Measurements from ENCODE around the gene SSR3.
A peak's percentile ranks its signal among the peaks of the same experiment; 100 is the strongest.
"Not testable (repeated sequence)": the region's sequence is repeated elsewhere in the genome, so short reads cannot be mapped to it uniquely, and the experiment has no call there.

The SSR3 gene

DNA sequence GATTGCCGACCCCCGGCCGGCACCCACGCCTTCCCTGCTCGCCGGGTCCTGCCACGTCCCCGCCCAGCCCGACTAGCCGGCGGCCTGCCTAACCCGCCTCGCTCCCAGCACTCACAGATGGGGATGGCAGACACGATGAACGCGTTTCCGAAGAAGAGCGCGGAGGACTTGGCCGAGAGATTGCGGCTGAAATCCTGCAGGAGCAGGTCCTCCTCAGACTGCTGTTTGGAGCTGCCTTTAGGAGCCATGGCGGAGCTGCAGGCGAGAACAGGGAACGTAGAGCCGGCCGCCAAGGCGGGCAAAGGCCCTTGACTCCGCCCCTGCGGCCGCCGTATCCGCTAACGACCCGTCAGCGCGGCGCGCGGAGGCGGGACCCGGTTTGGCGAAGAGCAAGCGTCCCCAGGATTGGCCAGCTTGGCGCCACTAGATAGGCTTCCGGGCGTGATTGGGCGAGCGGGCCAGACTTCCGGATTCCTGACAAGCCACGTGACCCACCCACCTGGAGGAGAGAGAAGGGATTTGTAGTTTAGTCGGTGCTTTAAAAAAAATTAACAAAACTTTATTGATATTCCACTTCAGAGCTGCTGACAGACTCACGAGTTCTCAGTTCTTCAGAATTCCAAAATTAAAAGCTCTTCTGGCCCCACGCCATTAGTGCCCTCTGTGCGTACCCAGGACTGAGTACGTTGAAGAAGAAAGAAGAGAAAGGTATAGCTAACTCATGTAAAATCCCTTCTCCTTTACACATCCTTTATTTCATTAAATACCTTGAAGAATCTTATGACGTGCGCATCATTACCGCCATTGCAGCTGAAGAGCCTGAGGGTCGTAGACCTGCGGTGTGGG is at the start of gene SSR3:
Gene SSR3 (minus strand): TSS at position 276 of the 846 bp plus-strand sequence. CDS start 28 bp downstream, at position 248.
- DNase-seq (ENCODE audit: low read depth in 2 of 2, low spot score in 1 of 2) = peak; percentile 95 to 98

DNA sequence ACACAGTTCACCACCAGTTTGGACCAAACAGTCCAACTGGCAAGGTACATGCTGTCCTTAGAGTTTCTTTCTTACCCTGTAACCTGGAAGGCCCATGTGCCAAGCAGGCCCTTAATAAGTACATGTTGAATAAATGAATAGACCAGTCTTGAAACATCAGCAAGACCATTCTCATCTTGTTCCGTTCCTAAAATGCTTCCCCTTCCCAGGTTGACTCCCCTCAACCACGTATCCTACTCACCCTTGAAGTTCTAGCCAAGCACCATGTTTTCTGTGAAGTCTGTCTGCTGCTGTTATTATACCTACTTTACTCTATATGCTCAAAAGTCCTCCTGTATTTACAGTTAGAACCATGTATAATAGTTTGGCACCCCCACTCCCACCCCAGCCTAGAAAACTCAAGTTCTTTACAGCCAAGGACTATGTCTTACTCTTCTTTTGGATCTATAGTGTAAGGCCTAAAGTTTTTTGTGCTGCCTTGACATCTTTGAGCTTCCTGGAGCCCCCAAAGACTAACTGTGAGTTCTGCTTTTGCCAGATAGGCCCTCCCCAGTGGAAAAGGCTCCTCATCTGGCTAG is 49.2 kb upstream of the SSR3 start:
- no peak for DNase-seq (ENCODE audit: low read depth in 2 of 2, low spot score in 1 of 2)

DNA sequence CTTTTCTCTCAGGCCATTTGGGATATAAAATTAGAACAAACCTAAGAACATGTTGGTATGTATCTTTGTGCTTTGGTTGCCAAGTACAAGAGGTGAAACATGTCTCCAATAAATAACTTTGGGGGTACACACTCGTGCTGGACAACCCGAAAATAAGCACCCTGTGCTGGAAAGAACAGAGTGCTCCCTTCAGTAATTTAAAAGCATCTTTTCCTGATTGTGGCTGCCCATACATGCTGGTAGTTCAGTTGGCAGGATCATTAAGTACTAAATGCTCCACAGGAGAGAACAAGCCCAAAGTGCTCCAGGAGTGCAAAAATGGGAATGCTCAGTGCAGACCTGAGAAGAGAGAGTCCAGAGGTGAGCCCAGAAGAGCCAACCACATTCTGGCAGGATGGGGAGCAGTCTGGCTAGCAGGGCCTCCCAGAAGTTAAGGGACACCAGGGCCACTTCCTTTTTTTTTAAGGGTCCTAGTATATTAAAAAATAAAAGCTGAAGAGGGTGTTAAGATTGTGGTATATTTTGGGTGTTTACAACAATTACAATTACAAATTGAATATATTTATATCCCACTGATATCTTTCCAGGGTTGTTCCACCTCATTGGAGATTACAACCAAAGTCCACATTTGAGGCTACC is 48.6 kb upstream of the SSR3 start:
- DNase-seq (ENCODE audit: low read depth in 2 of 2, low spot score in 1 of 2) = no peak

DNA sequence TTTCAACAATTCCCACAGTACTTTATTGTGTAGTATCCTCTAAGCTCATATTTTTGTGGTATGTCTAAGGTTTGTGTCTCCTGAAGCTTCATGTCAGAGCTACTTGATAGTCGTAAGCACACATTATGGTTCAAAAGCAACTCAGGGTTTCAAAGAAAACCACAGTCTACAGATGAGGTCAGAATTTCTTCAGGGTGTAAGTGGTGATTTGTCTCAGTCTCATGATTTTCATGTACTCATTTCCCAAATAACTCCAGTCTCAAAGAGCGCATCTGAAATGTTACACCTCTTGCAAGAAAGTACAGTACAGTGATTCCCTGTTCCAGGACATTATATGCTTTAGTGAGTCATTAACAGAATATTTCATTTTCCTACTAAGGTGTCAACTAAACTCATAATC is 47.5 kb upstream of the SSR3 start:
- DNase-seq (ENCODE audit: low read depth in 2 of 2, low spot score in 1 of 2) = no peak

DNA sequence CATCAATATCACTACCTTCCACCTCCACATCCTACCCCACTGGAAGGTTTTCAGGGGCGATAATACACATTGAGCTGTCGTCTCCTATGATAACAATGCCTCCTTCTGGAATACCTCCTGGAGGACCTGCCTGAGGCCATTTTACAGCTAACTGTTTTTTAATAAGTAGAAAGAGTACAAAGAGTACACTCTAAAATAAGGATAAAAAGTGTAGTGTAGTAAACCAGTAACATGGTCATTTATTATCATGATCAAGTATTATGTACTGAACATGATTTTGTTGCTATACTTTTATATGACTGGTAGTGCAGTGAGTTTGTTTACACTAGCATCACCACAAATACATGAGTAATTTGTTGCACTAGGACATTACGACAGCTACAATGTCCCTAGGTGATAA is 46.6 kb upstream of the SSR3 start:
- no peak for DNase-seq (ENCODE audit: low read depth in 2 of 2, low spot score in 1 of 2)

DNA sequence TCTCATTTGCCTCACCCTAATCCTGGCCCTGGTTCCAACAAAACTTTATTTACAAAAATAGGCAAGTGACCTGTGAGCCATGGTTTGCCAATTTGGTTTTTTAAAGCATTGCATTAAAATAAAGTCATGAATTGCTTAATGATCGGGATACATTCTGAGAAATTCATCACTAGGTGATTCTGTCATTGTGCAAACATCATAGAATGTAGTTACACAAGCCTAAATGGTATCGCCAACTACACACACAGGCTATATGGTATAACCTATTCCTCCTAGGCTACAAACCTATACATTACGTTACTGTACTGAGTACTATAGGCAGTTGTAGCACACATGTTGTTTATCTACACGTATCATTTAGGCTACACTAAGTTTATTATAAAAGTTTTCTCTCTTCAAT is 45.9 kb upstream of the SSR3 start:
- no peak for DNase-seq (ENCODE audit: low read depth in 2 of 2, low spot score in 1 of 2)

DNA sequence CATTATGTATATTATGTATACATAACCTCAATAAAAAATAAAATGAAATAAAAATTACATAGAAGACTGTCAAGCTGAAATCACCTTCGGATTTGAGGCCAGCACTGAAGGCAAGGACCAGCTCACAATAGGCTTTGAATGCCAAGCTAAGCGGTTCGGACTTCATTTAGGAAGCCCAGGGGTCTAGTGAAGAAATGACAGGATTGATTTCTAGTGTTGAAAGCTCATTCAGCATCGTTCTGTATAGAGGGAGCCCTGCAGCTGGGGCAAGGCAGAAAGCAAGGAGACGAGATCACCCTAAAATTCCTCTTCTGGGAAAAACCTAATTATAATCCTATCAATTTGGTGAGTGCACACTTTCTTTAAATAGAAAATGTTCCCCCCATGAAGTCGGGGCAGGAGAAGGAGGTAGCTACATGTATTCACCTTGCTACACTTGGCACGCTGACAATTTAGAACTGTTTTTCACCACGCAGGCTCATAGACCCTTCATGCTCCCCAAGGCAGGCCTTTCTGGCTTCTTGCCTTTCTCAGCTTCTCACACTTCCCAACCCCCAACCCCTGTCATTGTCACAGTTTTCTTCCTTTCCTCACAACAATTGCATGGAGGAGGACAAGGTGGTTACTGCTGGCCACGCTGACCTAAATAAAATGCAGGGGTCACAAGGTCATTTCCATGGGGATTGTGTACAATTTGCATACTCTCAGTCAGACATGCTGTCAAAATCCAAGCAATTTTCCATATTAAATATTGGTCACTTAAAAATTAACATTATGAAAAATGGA is 44.4 kb upstream of the SSR3 start:
- DNase-seq (ENCODE audit: low read depth in 2 of 2, low spot score in 1 of 2) = no peak

DNA sequence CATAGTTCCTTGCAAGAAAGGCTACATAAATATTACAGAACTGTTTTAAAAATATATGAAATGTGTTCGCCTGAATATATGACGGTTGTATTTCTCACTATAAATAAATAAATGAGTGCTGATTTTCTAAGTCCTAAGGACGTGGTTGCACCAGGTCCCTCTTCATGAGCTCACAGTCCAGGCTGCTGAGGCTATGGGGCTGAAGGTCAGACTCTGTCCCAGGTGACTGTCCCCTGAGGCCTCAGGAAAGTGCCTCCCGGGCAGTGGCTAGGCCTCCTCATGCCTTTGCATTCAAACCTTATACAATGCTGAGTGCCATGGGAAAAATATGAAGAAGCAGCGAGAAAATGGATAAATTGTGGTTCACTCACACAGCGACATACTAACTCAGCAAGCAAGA is 43.5 kb upstream of the SSR3 start:
- no peak for DNase-seq (ENCODE audit: low read depth in 2 of 2, low spot score in 1 of 2)

DNA sequence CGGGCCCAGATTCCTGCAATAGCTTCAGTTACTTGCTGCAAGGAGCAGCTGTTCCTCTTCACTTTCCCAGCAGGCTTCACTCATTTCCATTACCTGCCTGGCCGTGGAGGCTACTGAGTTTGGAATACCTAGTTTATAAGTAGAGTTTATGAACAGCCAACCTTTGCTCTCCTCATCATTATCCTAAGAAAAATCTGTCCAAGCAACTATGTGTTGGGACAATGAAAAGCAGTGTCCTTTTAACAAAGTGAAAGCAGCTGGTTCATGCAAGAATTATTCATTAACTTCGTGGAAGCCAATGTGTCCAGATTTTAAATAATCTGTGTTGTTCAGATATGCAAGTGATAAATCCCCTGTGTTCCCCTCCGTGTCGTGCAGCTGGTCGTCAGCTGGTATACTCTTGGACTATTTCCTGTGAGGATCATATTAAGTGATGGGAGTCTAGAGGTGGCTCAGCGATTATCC is 39.3 kb upstream of the SSR3 start:
- no peak for DNase-seq (ENCODE audit: low read depth in 2 of 2, low spot score in 1 of 2)

DNA sequence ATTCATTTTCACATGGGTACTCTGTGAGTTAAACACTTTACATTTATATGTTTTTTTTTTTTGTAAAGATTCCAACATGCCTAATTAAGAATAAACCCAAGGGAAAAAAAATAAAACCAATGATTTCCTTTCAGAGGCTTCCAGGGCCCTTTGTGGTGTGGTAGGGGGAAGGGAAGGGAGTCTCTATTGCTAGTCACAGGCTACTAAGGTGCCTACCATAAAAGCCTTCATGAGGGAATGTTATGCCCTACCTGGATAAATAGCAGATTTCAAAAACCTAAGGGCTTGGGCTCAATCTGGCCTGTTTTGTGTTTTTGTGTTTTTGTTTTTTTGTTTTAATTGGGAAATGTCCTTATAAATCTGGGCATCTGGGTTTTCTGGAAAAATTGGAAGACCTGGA is 38.9 kb upstream of the SSR3 start:
- no peak for DNase-seq (ENCODE audit: low read depth in 2 of 2, low spot score in 1 of 2)

DNA sequence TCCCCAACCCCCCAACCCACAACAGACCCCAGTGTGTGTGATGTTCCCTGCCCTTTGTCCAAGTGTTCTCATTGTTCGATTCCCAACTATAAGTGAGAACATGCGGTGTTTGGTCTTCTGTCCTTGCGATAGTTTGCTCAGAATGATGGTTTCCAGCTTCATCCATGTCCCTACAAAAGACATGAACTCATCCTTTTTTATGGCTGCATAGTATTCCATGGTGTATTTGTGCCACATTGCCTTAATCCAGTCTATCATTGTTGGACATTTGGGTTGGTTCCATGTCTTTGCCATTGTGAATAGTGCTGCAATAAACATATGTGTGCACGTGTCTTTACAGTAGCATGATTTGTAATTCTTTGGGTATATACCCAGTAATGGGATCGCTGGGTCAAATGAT is 34.9 kb upstream of the SSR3 start:
- not testable (repeated sequence) for DNase-seq (ENCODE audit: low read depth in 2 of 2, low spot score in 1 of 2)

DNA sequence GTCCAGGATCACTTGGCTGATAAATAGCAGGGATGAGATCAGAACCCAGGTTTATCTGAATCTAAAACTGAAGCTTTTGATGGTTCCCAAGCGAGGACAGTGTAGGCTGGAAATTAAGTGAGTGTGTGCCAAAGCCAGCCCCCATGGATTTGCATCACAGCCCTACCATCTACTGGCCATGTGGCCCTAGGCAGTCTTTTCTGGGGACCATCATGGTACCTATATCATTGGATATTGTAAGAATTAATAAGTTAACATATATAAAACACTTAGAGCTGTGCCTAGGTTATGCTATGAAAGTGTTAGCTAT is 32.8 kb upstream of the SSR3 start:
- DNase-seq (ENCODE audit: low read depth in 2 of 2, low spot score in 1 of 2) = no peak

DNA sequence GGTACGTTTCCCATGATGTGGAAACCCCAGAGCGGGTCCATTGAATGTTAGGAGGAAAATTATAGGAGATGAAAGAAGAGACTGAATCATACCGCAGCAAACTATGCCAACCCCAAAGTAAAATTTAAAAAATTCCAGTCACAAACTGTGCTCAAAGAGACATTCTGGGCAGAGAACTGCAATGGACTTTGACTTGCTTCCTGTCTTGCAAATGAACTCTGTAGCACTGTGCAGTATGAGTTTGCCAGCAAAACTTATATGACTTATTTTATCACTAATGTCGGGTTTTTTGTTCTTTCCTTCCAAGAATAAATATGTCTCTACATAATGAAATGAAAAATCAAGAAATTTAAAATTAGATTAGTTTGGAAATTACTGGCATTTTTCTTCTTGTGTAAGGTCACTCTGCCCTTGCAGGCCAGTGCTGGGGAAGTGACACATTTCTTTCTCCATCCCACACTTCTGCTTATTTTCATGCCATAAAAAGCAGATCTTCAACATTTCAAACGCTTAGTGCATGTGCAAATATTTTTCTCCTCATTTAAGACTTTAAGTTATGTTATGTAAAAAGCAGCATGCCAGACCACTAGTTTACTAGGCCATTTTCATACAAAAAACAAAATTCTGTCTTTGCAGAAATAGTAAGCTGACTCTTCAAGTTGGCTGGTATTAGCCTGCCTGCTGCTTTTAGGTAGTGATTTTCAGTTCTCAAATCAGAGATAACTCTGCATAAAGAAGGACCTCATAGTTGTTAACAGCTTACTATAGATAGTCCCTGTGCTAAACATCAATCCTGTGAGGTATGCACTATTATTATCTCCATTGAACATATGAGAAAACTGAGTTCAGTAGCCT is 32.2 kb upstream of the SSR3 start:
- no peak for DNase-seq (ENCODE audit: low read depth in 2 of 2, low spot score in 1 of 2)

DNA sequence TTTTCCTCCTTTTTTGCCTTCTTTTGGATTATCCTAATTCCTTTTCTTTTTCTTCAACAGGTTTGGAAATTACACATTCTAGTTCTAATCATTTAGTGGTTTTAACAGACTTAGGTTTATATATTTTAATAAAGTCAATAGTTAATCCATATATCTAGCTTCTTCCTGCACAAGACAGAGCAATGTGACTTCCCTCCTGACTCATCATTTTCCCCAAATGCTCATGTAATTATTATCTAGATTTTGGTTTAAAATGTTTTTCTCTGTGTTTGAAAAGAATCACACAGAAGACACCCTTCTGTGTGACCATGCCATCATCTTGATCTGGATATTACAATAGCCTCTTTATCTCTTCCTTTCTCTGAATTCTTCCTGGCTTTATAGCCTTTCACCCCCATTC is 28.6 kb upstream of the SSR3 start:
- no peak for DNase-seq (ENCODE audit: low read depth in 2 of 2, low spot score in 1 of 2)

DNA sequence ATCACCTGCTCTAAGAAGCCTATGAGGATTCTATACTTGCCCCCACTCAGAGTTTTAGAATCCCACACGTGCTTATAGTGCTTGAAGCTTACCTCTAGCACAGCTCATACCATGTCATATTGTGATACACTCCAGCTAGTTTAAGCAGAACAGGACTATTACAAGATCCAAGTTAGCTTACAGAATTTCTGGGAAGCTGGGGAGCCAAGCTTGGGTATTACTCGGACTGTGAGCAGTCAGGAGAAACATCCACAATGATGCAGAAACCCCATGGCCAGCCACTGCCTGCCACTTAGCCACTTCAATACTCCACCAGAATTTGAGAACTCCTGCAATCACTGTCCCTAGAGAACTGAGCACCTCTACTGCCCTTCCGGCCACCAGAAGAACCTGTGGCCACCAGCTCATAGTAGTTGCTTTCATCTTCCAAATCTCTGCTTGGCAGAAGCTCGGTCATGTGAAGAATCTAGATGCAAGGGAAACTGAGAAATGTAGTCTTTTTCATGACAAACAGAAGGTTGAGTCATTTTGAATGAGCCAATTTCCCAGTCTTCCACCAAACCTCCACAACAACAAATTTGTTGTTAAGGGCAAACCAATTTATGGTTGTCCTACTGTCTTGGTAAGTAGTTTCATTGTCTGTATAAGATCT is 27.7 kb upstream of the SSR3 start:
- no peak for DNase-seq (ENCODE audit: low read depth in 2 of 2, low spot score in 1 of 2)

DNA sequence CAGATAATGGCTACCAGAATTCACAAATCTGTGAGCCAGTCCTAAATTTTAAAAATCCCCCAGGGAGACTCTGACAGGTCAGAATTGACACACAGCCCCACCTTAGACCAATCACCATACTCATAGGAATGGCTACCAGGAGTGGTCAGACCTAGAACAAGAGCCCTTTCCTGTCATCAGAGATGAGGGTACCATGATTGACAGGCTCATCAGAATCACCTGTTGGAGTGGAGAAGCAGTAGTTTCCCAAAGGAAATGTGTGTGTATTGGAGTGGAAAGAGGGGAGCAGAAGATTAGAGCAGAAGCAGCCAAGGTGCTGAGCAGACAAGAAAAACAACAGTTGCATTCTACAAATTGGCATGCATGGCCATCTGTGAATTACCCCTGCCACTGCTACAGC is 27.0 kb upstream of the SSR3 start:
- no peak for DNase-seq (ENCODE audit: low read depth in 2 of 2, low spot score in 1 of 2)

DNA sequence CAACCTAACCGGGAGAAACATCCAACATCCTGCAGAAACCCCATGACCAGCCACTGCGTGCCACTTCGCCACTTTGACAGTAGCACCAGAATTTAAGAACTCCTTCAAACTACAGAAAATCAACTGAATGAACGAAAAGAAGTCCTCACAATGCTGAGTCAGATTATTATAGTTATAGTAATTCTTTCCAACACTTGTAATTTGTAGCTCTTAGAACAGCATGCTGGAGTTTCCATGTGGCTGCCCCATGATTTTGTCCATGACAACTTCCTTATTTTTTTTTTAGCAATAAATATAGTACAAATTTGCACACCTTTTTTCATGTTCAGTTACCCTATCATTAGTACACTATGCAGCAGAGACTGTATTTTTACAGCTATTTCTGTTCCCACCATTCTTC is 26.1 kb upstream of the SSR3 start:
- no peak for DNase-seq (ENCODE audit: low read depth in 2 of 2, low spot score in 1 of 2)

DNA sequence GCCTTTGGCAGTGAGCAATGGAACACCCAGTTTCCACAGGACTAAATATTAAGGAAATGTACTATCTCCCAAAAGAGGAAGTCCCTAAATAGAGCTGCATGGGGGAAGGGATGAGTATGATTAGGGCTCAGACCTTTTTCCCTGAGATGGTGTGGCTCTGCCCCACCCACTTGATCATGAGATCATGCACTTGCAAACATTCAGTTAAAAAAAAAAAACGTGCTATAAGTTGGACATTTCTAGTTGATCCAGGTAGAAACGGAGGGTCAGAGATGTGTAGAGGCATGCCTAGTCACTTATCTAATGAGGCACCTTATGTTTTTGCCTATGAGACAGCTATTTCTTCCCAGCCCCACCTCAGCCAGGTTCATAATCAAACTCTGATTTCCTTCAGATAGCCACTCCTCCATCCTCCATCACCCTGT is 24.5 kb upstream of the SSR3 start:
- no peak for DNase-seq (ENCODE audit: low read depth in 2 of 2, low spot score in 1 of 2)

DNA sequence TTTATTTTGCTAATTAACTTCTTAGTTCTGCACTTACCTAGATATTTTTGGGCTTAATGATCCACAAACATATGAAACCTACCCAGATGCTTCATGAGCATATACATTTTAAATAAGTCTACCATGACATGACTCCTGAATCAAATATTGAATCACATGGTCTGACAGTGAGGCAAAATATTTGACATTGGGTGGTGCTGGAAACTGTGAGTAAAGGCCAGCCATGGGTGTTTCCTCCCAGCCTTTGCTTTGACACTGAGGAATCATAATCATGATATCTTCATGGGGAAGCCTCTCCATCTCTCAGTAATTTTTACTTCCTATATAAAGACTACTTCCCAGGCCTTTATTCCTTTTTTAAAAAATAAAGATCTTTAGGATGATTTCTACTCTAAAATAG is 22.8 kb upstream of the SSR3 start:
- no peak for DNase-seq (ENCODE audit: low read depth in 2 of 2, low spot score in 1 of 2)

DNA sequence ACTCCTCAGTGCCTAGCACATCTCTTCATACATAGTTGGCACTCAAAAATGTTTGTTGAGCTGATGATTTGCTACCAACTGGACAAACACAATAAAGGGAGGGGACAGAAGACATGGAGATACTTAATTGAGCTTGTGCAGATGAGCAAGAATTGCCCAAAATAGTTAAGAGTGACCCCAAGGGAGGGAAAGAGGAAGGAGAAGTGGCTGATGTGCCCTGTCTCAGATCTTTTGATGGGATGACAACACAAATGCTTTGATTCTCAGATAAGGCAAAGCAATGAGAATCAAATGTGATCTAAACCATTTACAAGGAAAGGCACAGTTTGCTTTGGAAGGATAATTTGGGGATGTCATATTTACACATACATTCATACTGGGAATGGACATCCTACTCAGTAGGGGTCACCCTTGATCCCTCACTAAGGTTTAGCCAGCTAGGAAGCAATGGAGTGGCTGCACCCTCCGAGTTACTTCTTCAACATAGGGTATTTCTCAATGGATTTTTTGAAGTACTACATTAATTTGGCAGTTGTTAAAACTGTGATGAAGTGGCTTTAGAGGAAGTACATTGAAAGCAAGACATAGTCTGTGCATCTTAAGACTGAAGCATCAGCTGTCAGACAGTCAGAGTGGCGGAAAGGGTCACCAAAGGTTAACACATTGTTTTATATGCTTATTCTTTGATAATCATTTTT is 21.9 kb upstream of the SSR3 start:
- no peak for DNase-seq (ENCODE audit: low read depth in 2 of 2, low spot score in 1 of 2)

Data from stimulated activated CD8-positive, alpha-beta memory T cell treated with anti-CD3 and anti-CD28 coated beads, Interleukin-4, amount 100 ng/mL, for 1 hour (primary cell).